ENCODE results near the gene RSPRY1.

GRCh38 chr16:57262841-57263540, 76.9 kb downstream of the RSPRY1 start:
- TF ChIP-seq CTCF (IDR thresholded peaks at IDR 0.05; ENCODE audit: low read length) (no peak), EZH2phosphoT487 (IDR thresholded peaks at IDR 0.05; ENCODE audit: low read length) (no peak), EZH2 (optimal IDR thresholded peaks at IDR 0.05; ENCODE audit: low read depth, low read length) (no peak)

All from MM.1S (cell line).